ENCODE measurements around the gene ODF2L. TPM values are rescaled to one million over a fixed set of nuclear protein-coding genes. Genes with fewer than 3 reads are reported as not detected.

Gene ODF2L
- total RNA-seq, 6 experiments from 2014 or later, result 19.6 to 25.6 (median 21.0) TPM

- no peak for DNase-seq
- no peak for TF ChIP-seq CTCF (IDR thresholded peaks at IDR 0.05)
- H3K9me3 Mint-ChIP-seq, result no peaks in the 10 kb centered on the region
- H3K4me1 Mint-ChIP-seq (ENCODE audit: low read depth), result no peaks in the 10 kb centered on the region
- no peak overlapping the region for H3K27ac Mint-ChIP-seq
- H3K36me3 Mint-ChIP-seq (ENCODE audit: low read depth), result no peaks in the 10 kb centered on the region
- H3K4me3 Mint-ChIP-seq, result no peak overlapping the region
- no peaks in the 10 kb centered on the region; the same call in 1 of the 2 replicates for H3K27me3 Mint-ChIP-seq (ENCODE audit: insufficient read depth)
These were observed 56.9 kb downstream of the ODF2L start for GRCh38 chr1:86339014-86339812.

GRCh38 chr1:86335916-86336315 lies 60.2 kb downstream of the ODF2L start:
- no peak for DNase-seq
- Mint-ChIP-seq H3K4me3 (no peak overlapping the region), H3K27ac (no peak overlapping the region), H3K36me3 (ENCODE audit: low read depth) (no peaks in the 10 kb centered on the region), H3K4me1 (ENCODE audit: low read depth) (no peaks in the 10 kb centered on the region), H3K9me3 (peaks cover 7% of the 10 kb centered on the region; the same call in 1 of the 2 replicates), H3K27me3 (ENCODE audit: insufficient read depth) (no peaks in the 10 kb centered on the region; the same call in 1 of the 2 replicates)
- TF ChIP-seq CTCF (IDR thresholded peaks at IDR 0.05), result no peak

GRCh38 chr1:86325264-86325663 lies 70.9 kb downstream of the ODF2L start:
- no peak overlapping the region for H3K27ac Mint-ChIP-seq
- no peak for TF ChIP-seq CTCF (IDR thresholded peaks at IDR 0.05)
- no peak overlapping the region for H3K4me3 Mint-ChIP-seq
- no peaks in the 10 kb centered on the region for H3K9me3 Mint-ChIP-seq
- H3K4me1 Mint-ChIP-seq (ENCODE audit: low read depth), result no peaks in the 10 kb centered on the region
- no peaks in the 10 kb centered on the region for H3K36me3 Mint-ChIP-seq (ENCODE audit: low read depth)
- H3K27me3 Mint-ChIP-seq (ENCODE audit: insufficient read depth), result no peaks in the 10 kb centered on the region; the same call in 1 of the 2 replicates
- DNase-seq, result no peak

GRCh38 chr1:86324130-86324822 lies 71.8 kb downstream of the ODF2L start:
- no peak overlapping the region for H3K4me3 Mint-ChIP-seq
- no peak overlapping the region for H3K27ac Mint-ChIP-seq
- no peak for DNase-seq
- H3K4me1 Mint-ChIP-seq (ENCODE audit: low read depth), result no peaks in the 10 kb centered on the region
- no peaks in the 10 kb centered on the region; the same call in 1 of the 2 replicates for H3K27me3 Mint-ChIP-seq (ENCODE audit: insufficient read depth)
- no peak for TF ChIP-seq CTCF (IDR thresholded peaks at IDR 0.05)
- no peaks in the 10 kb centered on the region for H3K36me3 Mint-ChIP-seq (ENCODE audit: low read depth)
- H3K9me3 Mint-ChIP-seq, result no peaks in the 10 kb centered on the region

- Mint-ChIP-seq H3K27ac (no peak overlapping the region), H3K27me3 (ENCODE audit: insufficient read depth) (no peaks in the 10 kb centered on the region), H3K9me3 (no peaks in the 10 kb centered on the region), H3K36me3 (ENCODE audit: low read depth) (no peaks in the 10 kb centered on the region), H3K4me1 (ENCODE audit: low read depth) (no peaks in the 10 kb centered on the region), H3K4me3 (no peak overlapping the region)
- DNase-seq, result no peak
- TF ChIP-seq CTCF (IDR thresholded peaks at IDR 0.05), result no peak
These were observed 73.9 kb downstream of the ODF2L start for GRCh38 chr1:86322241-86322640.
